Adrenal gland (tissue), 12 donors: ENCODE results near the gene BMP6. TPM values are rescaled to one million over a fixed set of nuclear protein-coding genes. Genes with fewer than 3 reads are reported as not detected.

Experiments
- DNase-seq, 7 donors: peaks; one replicate each; pipeline ENCODE4 v3.0.0-alpha.2; 2019 to 2020
- H3K27ac ChIP-seq, 5 donors: fragments of 200-600 bp; sonication (generic) in 4 of 5; 1 replicate in 3 of 5; 2 replicates in 2 of 5; pipeline versions ENCODE4 v1.5.1 to v1.8.0; 2016 to 2020; ENCODE audit warnings: mild to moderate bottlenecking in 1 of 5
- H3K27me3 ChIP-seq: fragments of 200-600 bp; 2 replicates; pipeline ENCODE4 v1.8.0; 2021
- H3K36me3 ChIP-seq, 2 donors: fragments of 200-600 bp; replicated peaks in 1 of 2; 1 replicate in 1 of 2; 2 replicates in 1 of 2; pipeline versions ENCODE4 v1.5.1 to v1.8.0; 2018 to 2022
- H3K4me1 ChIP-seq, 2 donors: fragments of 200-600 bp; replicated peaks in 1 of 2; 1 replicate in 1 of 2; 2 replicates in 1 of 2; pipeline versions ENCODE4 v1.5.1 to v1.8.0; 2018 to 2021
- H3K4me3 ChIP-seq, 4 donors: fragments of 200-600 bp; sonication (generic) in 3 of 4; one replicate each; pipeline ENCODE4 v1.5.1; 2016 to 2018
- H3K9me3 ChIP-seq, 3 donors: fragments of 200-600 bp; sonication (generic) in 1 of 3; replicated peaks in 1 of 3; 1 replicate in 2 of 3; 2 replicates in 1 of 3; pipeline versions ENCODE4 v1.5.1 to v1.8.0; 2016 to 2021
- POLR2A ChIP-seq, 2 donors: fragments of 450-650 bp; IDR thresholded peaks; one replicate each; pipeline ENCODE4 v1.6.1; 2017; ENCODE audit warnings: antibody characterized with exemption in 2 of 2, mild to moderate bottlenecking in 2 of 2, moderate library complexity in 1 of 2
- WGBS, 4 donors: extraction: QIAGEN DNeasy Blood & Tissue Kit in 2 of 4; methylation state at CpG; one replicate each; pipeline versions ENCODE4 v1.1.5 to v1.1.7; 2013 to 2017; 5-methylcytosine and 5-hydroxymethylcytosine counted together
- intact Hi-C, 2 donors: fragments of 100-400 bp; cut with DNase I; formaldehyde crosslinking; loops; one replicate each; pipeline versions ENCODE4 v1.14.1 to v1.15.0; 2022 to 2023
- polyA plus RNA-seq, 3 donors: library from polyadenylated mRNA; stranded (reverse); fragments of 200-250 nt in 2 of 3; fragments of 350-450 nt in 1 of 3; fragmentation: Illumina TruSeq in 1 of 3; extraction: RNeasy Lipid Tissue Mini Kit (QIAGEN cat#74804) in 1 of 3; gene quantifications; one replicate each; pipeline ENCODE4 v1.2.3, GENCODE V29; 2013 to 2014
- total RNA-seq, 9 donors: library from RNA; depleted of rRNA in 4 of 9; stranded (reverse); fragments of >200 nt in 4 of 9; fragments of 120-200 nt in 1 of 9; fragmentation: NEBNext Ultra II Directional in 1 of 9; extraction: Animal tissue kit (Norgen Biotek cat#: 25700) in 1 of 9; gene quantifications; one replicate each; pipeline versions ENCODE4 v1.1.0 to v1.2.4, GENCODE V29; 2013 to 2023
- TF ChIP-seq, protein P1 (sequence below), 6 experiments: fragments of 450-650 bp in 4 of 6; fragments of 200-600 bp in 2 of 6; sonication (generic) in 1 of 6; IDR thresholded peaks; 1 replicate in 5 of 6; 2 replicates in 1 of 6; pipeline versions ENCODE4 v1.5.1 to v1.8.0; 2016 to 2021; ENCODE audit warnings: antibody characterized with exemption in 6 of 6, mild to moderate bottlenecking in 2 of 6, moderate library complexity in 1 of 6
- donor health status: healthy with polysubstance abuse.
- donor health status: Bipolar disorder and iron deficiency.
- donor health status: DM: yes; HTN: yes; CAD: no.
- donor health status: DM: no; HTN: no; CAD: no.
- donor health status: DM: no; HTN: no; CAD: no.
- donor health status: DM: yes; HTN: yes; CAD: no.

Gene BMP6
- total and polyA plus RNA-seq, 12 donors: 1.4 to 17.0 (median 4.2) TPM

DNA sequence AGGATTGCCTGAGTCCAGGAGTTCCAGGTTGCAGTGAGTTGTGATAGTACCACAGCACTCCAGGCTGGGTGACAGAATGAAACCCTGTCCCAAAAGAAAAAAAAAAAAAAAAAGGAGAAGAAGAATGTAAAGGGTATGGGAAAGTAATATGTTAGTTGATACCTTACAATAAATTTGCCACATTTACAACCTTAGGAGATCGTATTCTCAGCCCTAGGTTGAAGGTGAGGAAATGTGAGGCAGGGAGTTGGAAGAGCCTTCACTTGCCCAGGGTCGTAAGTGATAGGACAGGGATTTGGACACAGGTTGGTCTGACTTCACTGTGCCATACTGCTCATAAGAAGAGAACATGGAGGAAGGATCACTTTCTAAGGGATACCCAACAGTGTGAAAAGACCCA, 68.6 kb downstream of the BMP6 start:
- TF ChIP-seq, protein P1, sequence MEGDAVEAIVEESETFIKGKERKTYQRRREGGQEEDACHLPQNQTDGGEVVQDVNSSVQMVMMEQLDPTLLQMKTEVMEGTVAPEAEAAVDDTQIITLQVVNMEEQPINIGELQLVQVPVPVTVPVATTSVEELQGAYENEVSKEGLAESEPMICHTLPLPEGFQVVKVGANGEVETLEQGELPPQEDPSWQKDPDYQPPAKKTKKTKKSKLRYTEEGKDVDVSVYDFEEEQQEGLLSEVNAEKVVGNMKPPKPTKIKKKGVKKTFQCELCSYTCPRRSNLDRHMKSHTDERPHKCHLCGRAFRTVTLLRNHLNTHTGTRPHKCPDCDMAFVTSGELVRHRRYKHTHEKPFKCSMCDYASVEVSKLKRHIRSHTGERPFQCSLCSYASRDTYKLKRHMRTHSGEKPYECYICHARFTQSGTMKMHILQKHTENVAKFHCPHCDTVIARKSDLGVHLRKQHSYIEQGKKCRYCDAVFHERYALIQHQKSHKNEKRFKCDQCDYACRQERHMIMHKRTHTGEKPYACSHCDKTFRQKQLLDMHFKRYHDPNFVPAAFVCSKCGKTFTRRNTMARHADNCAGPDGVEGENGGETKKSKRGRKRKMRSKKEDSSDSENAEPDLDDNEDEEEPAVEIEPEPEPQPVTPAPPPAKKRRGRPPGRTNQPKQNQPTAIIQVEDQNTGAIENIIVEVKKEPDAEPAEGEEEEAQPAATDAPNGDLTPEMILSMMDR (IDR thresholded peaks at IDR 0.05): no peak
- TF ChIP-seq POLR2A (IDR thresholded peaks at IDR 0.05): no peak
- Histone ChIP-seq H3K27ac (no peak overlapping the region), H3K36me3 (no peaks in the 10 kb centered on the region), H3K4me3 (no peak overlapping the region), H3K9me3 (no peaks in the 10 kb centered on the region), H3K27me3 (peaks cover 8% of the 10 kb centered on the region), H3K4me1 (no peaks in the 10 kb centered on the region)
- WGBS, 4 donors: 70 to 88% (median 86%) methylated on average over 2 of the region's 2 CpGs
- no peak for DNase-seq
- intact Hi-C loops: no loop called here

DNA sequence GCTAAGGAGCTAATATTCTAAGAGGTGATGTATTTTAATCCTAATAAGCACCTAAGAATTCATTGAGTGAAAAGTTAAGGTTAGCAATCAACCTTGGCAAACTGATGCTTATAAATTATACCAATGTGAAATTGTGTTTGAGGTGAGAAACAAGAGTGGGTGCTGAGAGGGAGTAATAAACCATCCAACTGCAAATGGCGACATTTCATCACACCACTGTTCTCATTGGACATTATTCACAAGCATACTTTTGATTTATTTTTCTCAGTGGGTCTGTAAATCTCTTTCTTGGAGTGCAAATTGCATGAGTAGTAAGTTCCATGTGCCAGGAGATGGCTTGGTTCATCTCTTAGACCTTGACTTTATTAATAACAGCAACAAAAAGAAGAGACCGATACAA, 71.5 kb downstream of the BMP6 start:
- intact Hi-C loops: no loop called here
- DNase-seq: no peak
- Histone ChIP-seq H3K9me3 (no peaks in the 10 kb centered on the region), H3K27ac (no peak overlapping the region), H3K27me3 (no peaks in the 10 kb centered on the region), H3K36me3 (no peaks in the 10 kb centered on the region), H3K4me1 (no peaks in the 10 kb centered on the region), H3K4me3 (no peak overlapping the region)
- TF ChIP-seq, protein P1 (IDR thresholded peaks at IDR 0.05): no peak
- no peak for TF ChIP-seq POLR2A (IDR thresholded peaks at IDR 0.05)
- WGBS, 4 donors: 43 to 62% (median 54%) methylated on average over 2 of the region's 2 CpGs

DNA sequence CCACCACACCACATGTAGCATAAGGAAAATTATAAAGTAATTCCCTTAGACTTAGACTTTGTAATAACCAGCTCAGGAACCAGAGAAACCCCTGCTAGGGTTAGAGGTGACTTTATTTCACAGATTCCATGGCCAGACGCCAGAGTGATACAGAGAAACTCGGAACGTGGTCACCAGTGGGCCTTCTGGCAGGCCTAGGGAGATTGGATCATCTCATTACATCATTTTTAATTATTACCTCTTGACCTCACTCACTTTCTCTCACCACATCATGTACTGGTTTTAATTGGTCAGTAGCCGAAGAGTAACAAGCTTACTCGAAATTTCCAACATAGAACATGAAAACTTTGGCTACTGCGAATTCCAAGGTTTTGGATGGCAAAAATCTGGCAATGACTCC, 72.9 kb downstream of the BMP6 start:
- no peaks in the 10 kb centered on the region for H3K27me3 ChIP-seq
- WGBS, 4 donors: 83 to 90% (median 88%) methylated on average over 6 of the region's 6 CpGs

DNA sequence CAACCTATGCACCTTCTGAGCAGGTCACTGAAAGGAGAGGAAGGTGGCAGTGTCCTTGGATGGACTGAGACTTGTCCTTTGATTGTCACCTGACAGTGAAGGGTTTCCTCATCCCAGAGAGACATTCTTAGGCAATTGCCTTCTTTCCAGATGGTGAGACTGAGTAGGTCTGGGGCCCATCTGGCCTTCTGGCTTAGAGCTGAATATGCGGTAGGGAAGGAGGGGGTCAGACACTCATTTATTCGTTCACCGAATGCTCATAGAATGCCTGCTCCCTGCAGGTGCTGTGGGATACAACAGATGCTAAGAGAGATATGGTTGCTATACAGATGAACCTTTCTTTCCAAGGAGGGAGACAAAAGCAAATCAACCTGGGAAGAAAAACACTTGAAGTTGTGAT, 76.8 kb downstream of the BMP6 start:
- WGBS, 4 donors: 97 to 100% (median 98%) methylated on average over 3 of the region's 3 CpGs
- no peaks in the 10 kb centered on the region for H3K36me3 ChIP-seq
- DNase-seq: no peak
- no peak for TF ChIP-seq POLR2A (IDR thresholded peaks at IDR 0.05)
- TF ChIP-seq, protein P1 (IDR thresholded peaks at IDR 0.05): no peak
- intact Hi-C loops: no loop called here
- no peaks in the 10 kb centered on the region for H3K4me1 ChIP-seq
- H3K9me3 ChIP-seq: no peaks in the 10 kb centered on the region
- H3K4me3 ChIP-seq: no peak overlapping the region
- H3K27me3 ChIP-seq: no peaks in the 10 kb centered on the region
- H3K27ac ChIP-seq: no peak overlapping the region

More for the DNA sequence above, 72.9 kb downstream of the BMP6 start:
- Histone ChIP-seq H3K36me3 (no peaks in the 10 kb centered on the region), H3K4me1 (no peaks in the 10 kb centered on the region), H3K27ac (no peak overlapping the region), H3K4me3 (no peak overlapping the region), H3K9me3 (no peaks in the 10 kb centered on the region)
- DNase-seq: no peak
- TF ChIP-seq, protein P1 (IDR thresholded peaks at IDR 0.05): no peak
- no peak for TF ChIP-seq POLR2A (IDR thresholded peaks at IDR 0.05)
- intact Hi-C loops: no loop called here
